ENCODE results near the gene VSTM4.

The VSTM4 gene

GRCh38 chr10:49152037-49152436 lies 36.7 kb upstream of the VSTM4 start:
- Mint-ChIP-seq H3K9me3 (peaks cover 10% of the 10 kb centered on the region), H3K36me3 (ENCODE audit: low read depth) (peaks cover 4% of the 10 kb centered on the region), H3K4me1 (ENCODE audit: low read depth) (no peaks in the 10 kb centered on the region), H3K4me3 (no peak overlapping the region), H3K27ac (no peak overlapping the region), H3K27me3 (peaks cover 5% of the 10 kb centered on the region)

GRCh38 chr10:49151481-49151880 lies 36.2 kb upstream of the VSTM4 start:
- H3K4me3 Mint-ChIP-seq: no peak overlapping the region
- no peak overlapping the region for H3K27ac Mint-ChIP-seq
- H3K9me3 Mint-ChIP-seq: peaks cover 10% of the 10 kb centered on the region
- peaks cover 4% of the 10 kb centered on the region for H3K36me3 Mint-ChIP-seq (ENCODE audit: low read depth)
- peaks cover 5% of the 10 kb centered on the region for H3K27me3 Mint-ChIP-seq
- no peaks in the 10 kb centered on the region for H3K4me1 Mint-ChIP-seq (ENCODE audit: low read depth)

GRCh38 chr10:49151025-49151445 lies 35.7 kb upstream of the VSTM4 start:
- peaks cover 5% of the 10 kb centered on the region for H3K27me3 Mint-ChIP-seq
- no peak overlapping the region for H3K27ac Mint-ChIP-seq
- peaks cover 10% of the 10 kb centered on the region for H3K9me3 Mint-ChIP-seq
- no peaks in the 10 kb centered on the region for H3K4me1 Mint-ChIP-seq (ENCODE audit: low read depth)
- peaks cover 4% of the 10 kb centered on the region for H3K36me3 Mint-ChIP-seq (ENCODE audit: low read depth)
- H3K4me3 Mint-ChIP-seq: no peak overlapping the region

- Mint-ChIP-seq H3K27me3 (peaks cover 5% of the 10 kb centered on the region), H3K9me3 (peaks cover 10% of the 10 kb centered on the region), H3K4me1 (ENCODE audit: low read depth) (no peaks in the 10 kb centered on the region), H3K36me3 (ENCODE audit: low read depth) (peaks cover 4% of the 10 kb centered on the region), H3K4me3 (no peak overlapping the region), H3K27ac (no peak overlapping the region)
These were observed 35.1 kb upstream of the VSTM4 start for GRCh38 chr10:49150426-49150825.

GRCh38 chr10:49149881-49150280 lies 34.6 kb upstream of the VSTM4 start:
- H3K4me1 Mint-ChIP-seq (ENCODE audit: low read depth): no peaks in the 10 kb centered on the region
- peaks cover 4% of the 10 kb centered on the region for H3K36me3 Mint-ChIP-seq (ENCODE audit: low read depth)
- H3K9me3 Mint-ChIP-seq: peaks cover 10% of the 10 kb centered on the region
- H3K27me3 Mint-ChIP-seq: peaks cover 9% of the 10 kb centered on the region
- no peak overlapping the region for H3K4me3 Mint-ChIP-seq
- H3K27ac Mint-ChIP-seq: no peak overlapping the region

GRCh38 chr10:49144058-49144720 lies 28.9 kb upstream of the VSTM4 start:
- peaks cover 4% of the 10 kb centered on the region for H3K36me3 Mint-ChIP-seq (ENCODE audit: low read depth)
- H3K27ac Mint-ChIP-seq: no peak overlapping the region
- H3K4me3 Mint-ChIP-seq: no peak overlapping the region
- H3K9me3 Mint-ChIP-seq: peaks cover 10% of the 10 kb centered on the region
- H3K4me1 Mint-ChIP-seq (ENCODE audit: low read depth): no peaks in the 10 kb centered on the region
- peaks cover 9% of the 10 kb centered on the region for H3K27me3 Mint-ChIP-seq

- H3K27ac Mint-ChIP-seq: no peak overlapping the region
- peaks cover 2% of the 10 kb centered on the region for H3K36me3 Mint-ChIP-seq (ENCODE audit: low read depth)
- H3K9me3 Mint-ChIP-seq: peaks cover 6% of the 10 kb centered on the region
- H3K27me3 Mint-ChIP-seq: peaks cover 6% of the 10 kb centered on the region
- no peaks in the 10 kb centered on the region for H3K4me1 Mint-ChIP-seq (ENCODE audit: low read depth)
- H3K4me3 Mint-ChIP-seq: no peak overlapping the region
These were observed 27.9 kb upstream of the VSTM4 start for GRCh38 chr10:49143249-49143648.

- H3K4me1 Mint-ChIP-seq (ENCODE audit: low read depth): no peaks in the 10 kb centered on the region
- H3K4me3 Mint-ChIP-seq: no peak overlapping the region
- H3K36me3 Mint-ChIP-seq (ENCODE audit: low read depth): no peaks in the 10 kb centered on the region
- H3K27ac Mint-ChIP-seq: no peak overlapping the region
- H3K9me3 Mint-ChIP-seq: peaks cover 4% of the 10 kb centered on the region
- H3K27me3 Mint-ChIP-seq: peaks cover 4% of the 10 kb centered on the region
These were observed 26.4 kb upstream of the VSTM4 start for GRCh38 chr10:49141541-49142332.

GRCh38 chr10:49140304-49141177 lies 25.2 kb upstream of the VSTM4 start:
- no peak overlapping the region for H3K4me3 Mint-ChIP-seq
- H3K27me3 Mint-ChIP-seq: peaks cover 4% of the 10 kb centered on the region
- no peaks in the 10 kb centered on the region for H3K36me3 Mint-ChIP-seq (ENCODE audit: low read depth)
- peaks cover 4% of the 10 kb centered on the region for H3K9me3 Mint-ChIP-seq
- no peak overlapping the region for H3K27ac Mint-ChIP-seq
- peaks cover 9% of the 10 kb centered on the region for H3K4me1 Mint-ChIP-seq (ENCODE audit: low read depth)

- no peaks in the 10 kb centered on the region for H3K36me3 Mint-ChIP-seq (ENCODE audit: low read depth)
- no peak overlapping the region for H3K4me3 Mint-ChIP-seq
- H3K27ac Mint-ChIP-seq: no peak overlapping the region
- no peaks in the 10 kb centered on the region for H3K27me3 Mint-ChIP-seq
- H3K4me1 Mint-ChIP-seq (ENCODE audit: low read depth): peaks cover 10% of the 10 kb centered on the region
- H3K9me3 Mint-ChIP-seq: peaks cover 4% of the 10 kb centered on the region
These were observed 24.5 kb upstream of the VSTM4 start for GRCh38 chr10:49139846-49140195.

- no peak overlapping the region for H3K27ac Mint-ChIP-seq
- peaks cover 14% of the 10 kb centered on the region for H3K4me1 Mint-ChIP-seq (ENCODE audit: low read depth)
- peaks cover 5% of the 10 kb centered on the region for H3K27me3 Mint-ChIP-seq
- peaks cover 4% of the 10 kb centered on the region for H3K9me3 Mint-ChIP-seq
- no peaks in the 10 kb centered on the region for H3K36me3 Mint-ChIP-seq (ENCODE audit: low read depth)
- no peak overlapping the region for H3K4me3 Mint-ChIP-seq
These were observed 23.9 kb upstream of the VSTM4 start for GRCh38 chr10:49139028-49139845.

- Mint-ChIP-seq H3K4me3 (no peak overlapping the region), H3K36me3 (ENCODE audit: low read depth) (no peaks in the 10 kb centered on the region), H3K27me3 (peaks cover 9% of the 10 kb centered on the region), H3K27ac (no peak overlapping the region), H3K9me3 (peaks cover 4% of the 10 kb centered on the region), H3K4me1 (ENCODE audit: low read depth) (peaks cover 14% of the 10 kb centered on the region)
These were observed 23.1 kb upstream of the VSTM4 start for GRCh38 chr10:49138361-49138891.

- H3K4me1 Mint-ChIP-seq (ENCODE audit: low read depth): peaks cover 14% of the 10 kb centered on the region
- peaks cover 9% of the 10 kb centered on the region for H3K27me3 Mint-ChIP-seq
- no peak overlapping the region for H3K4me3 Mint-ChIP-seq
- H3K9me3 Mint-ChIP-seq: peaks cover 4% of the 10 kb centered on the region
- no peaks in the 10 kb centered on the region for H3K36me3 Mint-ChIP-seq (ENCODE audit: low read depth)
- H3K27ac Mint-ChIP-seq: no peak overlapping the region
These were observed 21.2 kb upstream of the VSTM4 start for GRCh38 chr10:49136525-49136924.
